SU-DHL-6 (cell line): ENCODE results near the gene EFHB.

ENCODE experiments used
- EZH2phosphoT487 ChIP-seq: fragments of 200-600 bp; sonication (generic), shearing (Covaris generic); conservative IDR thresholded peaks from 2 replicates; pipeline ENCODE4 v1.6.1; 2018; ENCODE audit warnings: mild to moderate bottlenecking, antibody characterized with exemption, low read length, moderate library complexity, mixed read lengths
- TF ChIP-seq, protein P1 (sequence below): fragments of 200-600 bp; sonication (generic); IDR thresholded peaks from one replicate; pipeline ENCODE4 v1.5.1; 2017; ENCODE audit warnings: antibody characterized with exemption, mild to moderate bottlenecking, low read length, moderate library complexity; ENCODE audit not compliant: insufficient read depth, poor library complexity, severe bottlenecking

DNA sequence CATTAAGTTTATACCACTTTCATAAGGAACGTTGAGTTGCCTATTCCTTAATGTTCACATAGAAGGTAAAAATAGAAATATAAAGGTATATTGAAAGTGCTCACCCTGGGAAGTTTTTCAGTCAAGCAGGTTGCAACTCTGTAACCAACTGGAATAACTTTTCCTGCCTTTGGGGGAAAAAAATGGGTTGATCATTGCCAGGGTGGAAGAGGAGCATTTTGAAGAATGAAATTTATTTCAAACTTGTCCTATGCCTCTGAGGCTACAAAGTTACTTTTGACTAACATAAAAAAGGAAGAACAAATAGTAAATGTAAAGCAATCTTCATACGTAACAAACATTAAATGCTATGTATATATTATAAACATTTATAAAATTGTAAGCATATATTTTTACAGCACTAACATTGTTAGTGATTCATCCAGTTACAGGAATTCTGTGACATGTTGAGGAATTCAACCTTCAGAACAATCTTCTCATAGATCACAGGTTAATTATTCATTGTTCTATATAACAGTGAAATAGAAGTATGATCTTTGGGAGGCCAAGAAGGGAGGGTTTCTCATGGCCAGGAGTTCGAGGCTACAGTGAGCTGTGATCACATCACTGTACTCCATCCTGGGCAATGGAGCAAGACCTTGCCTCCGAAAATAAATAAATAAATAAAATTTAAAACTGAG is 13.5 kb downstream of the EFHB start:
- TF ChIP-seq, protein P1, sequence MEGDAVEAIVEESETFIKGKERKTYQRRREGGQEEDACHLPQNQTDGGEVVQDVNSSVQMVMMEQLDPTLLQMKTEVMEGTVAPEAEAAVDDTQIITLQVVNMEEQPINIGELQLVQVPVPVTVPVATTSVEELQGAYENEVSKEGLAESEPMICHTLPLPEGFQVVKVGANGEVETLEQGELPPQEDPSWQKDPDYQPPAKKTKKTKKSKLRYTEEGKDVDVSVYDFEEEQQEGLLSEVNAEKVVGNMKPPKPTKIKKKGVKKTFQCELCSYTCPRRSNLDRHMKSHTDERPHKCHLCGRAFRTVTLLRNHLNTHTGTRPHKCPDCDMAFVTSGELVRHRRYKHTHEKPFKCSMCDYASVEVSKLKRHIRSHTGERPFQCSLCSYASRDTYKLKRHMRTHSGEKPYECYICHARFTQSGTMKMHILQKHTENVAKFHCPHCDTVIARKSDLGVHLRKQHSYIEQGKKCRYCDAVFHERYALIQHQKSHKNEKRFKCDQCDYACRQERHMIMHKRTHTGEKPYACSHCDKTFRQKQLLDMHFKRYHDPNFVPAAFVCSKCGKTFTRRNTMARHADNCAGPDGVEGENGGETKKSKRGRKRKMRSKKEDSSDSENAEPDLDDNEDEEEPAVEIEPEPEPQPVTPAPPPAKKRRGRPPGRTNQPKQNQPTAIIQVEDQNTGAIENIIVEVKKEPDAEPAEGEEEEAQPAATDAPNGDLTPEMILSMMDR: no peak
- TF ChIP-seq EZH2phosphoT487: no peak
